Stomach (tissue), 19 donors: Measurements from ENCODE around the gene RAB3C. TPM values are rescaled to one million over a fixed set of nuclear protein-coding genes. Genes with fewer than 3 reads are reported as not detected.
"Not testable (repeated sequence)": the region's sequence is repeated elsewhere in the genome, so short reads cannot be mapped to it uniquely, and the experiment has no call there.

ENCODE experiments used
- DNase-seq, 2 donors: peaks; one replicate each; pipeline versions ENCODE4 v3.0.0 to v3.0.0-alpha.2; 2013 to 2019
- H3K27ac ChIP-seq, 5 donors: fragments of 200-600 bp in 4 of 5; sonication (generic) in 4 of 5; one replicate each; pipeline ENCODE4 v1.5.1; 2013 to 2019; ENCODE audit warnings: mild to moderate bottlenecking in 1 of 5, moderate library complexity in 1 of 5
- H3K27me3 ChIP-seq, 3 donors: fragments of 200-600 bp; sonication (generic); one replicate each; pipeline ENCODE4 v1.5.1; 2017 to 2019; ENCODE audit warnings: mixed run types in 1 of 3
- H3K36me3 ChIP-seq, 4 donors: fragments of 200-600 bp; sonication (generic); 1 replicate in 3 of 4; 2 replicates in 1 of 4; pipeline ENCODE4 v1.5.1; 2016 to 2019
- H3K4me1 ChIP-seq, 4 donors: fragments of 200-600 bp; sonication (generic); one replicate each; pipeline ENCODE4 v1.5.1; 2016 to 2019
- H3K4me3 ChIP-seq, 4 donors: fragments of 200-600 bp; sonication (generic) in 3 of 4; one replicate each; pipeline ENCODE4 v1.5.1; 2016 to 2019; ENCODE audit warnings: mild to moderate bottlenecking in 1 of 4
- H3K9me3 ChIP-seq, 4 donors: fragments of 200-600 bp; sonication (generic); one replicate each; pipeline ENCODE4 v1.5.1; 2016 to 2019
- CTCF ChIP-seq, 7 experiments: fragments of 450-650 bp in 4 of 7; fragments of 200-600 bp in 3 of 7; sonication (generic) in 3 of 7; IDR thresholded peaks; one replicate each; pipeline ENCODE4 v1.5.1; 2016 to 2019; ENCODE audit warnings: antibody characterized with exemption in 7 of 7, control low read depth in 2 of 7, mild to moderate bottlenecking in 1 of 7
- EP300 ChIP-seq: sonication (generic); formaldehyde crosslinking; IDR thresholded peaks from one replicate; pipeline ENCODE4 v1.6.1; 2017; ENCODE audit warnings: antibody characterized with exemption
- POLR2A ChIP-seq, 4 donors: fragments of 450-650 bp; IDR thresholded peaks; one replicate each; pipeline ENCODE4 v1.6.1; 2016; ENCODE audit warnings: antibody characterized with exemption in 4 of 4, control low read depth in 2 of 4, mild to moderate bottlenecking in 1 of 4, moderate library complexity in 1 of 4
- POLR2AphosphoS5 ChIP-seq, 3 donors: sonication (generic); formaldehyde crosslinking; IDR thresholded peaks; one replicate each; pipeline ENCODE4 v1.6.1; 2016; ENCODE audit warnings: antibody characterized with exemption in 3 of 3
- WGBS, 5 donors: extraction: QIAGEN DNeasy Blood & Tissue Kit in 3 of 5; methylation state at CpG; one replicate each; pipeline versions ENCODE4 v1.1.5 to v1.1.7; 2013 to 2018; 5-methylcytosine and 5-hydroxymethylcytosine counted together
- intact Hi-C: fragments of 100-400 bp; cut with DNase I; formaldehyde crosslinking; loops from one replicate; pipeline ENCODE4 v1.15.1; 2023; ENCODE audit warnings: low total_unique reads
- long read RNA-seq, 10 donors: transcript quantifications; one replicate each; lab custom pipeline, GENCODE V29; 2026
- polyA plus RNA-seq, 3 donors: library from polyadenylated mRNA; stranded (reverse); fragments of 200-250 nt; gene quantifications; one replicate each; pipeline ENCODE4 v1.2.3, GENCODE V29; 2013
- total RNA-seq, 5 donors: library from RNA; depleted of rRNA; stranded (reverse); fragments of >200 nt; gene quantifications; one replicate each; pipeline versions ENCODE4 v1.1.0 to v1.2.3, GENCODE V29; 2014 to 2016
- donor health status: healthy with polysubstance abuse.
- donor health status: Bipolar disorder and iron deficiency.
- donor health status: healthy.

The RAB3C gene
- total RNA-seq (1 to 10 TPM in 2 of 5 donors, not detected in 3; 2.2 to 7.9 TPM), polyA plus RNA-seq (1 to 10 TPM in 2 of 3 donors, under 1 TPM in 1; 0.31 to 3.2 (median 1.1) TPM)
- long read RNA-seq, donor 1, result 0 reads
- long read RNA-seq, donor 2, full-length matches to known transcripts, result 2 of 2 reads
- long read RNA-seq, donor 2, partial matches to known transcripts, result 0 of 2 reads
- long read RNA-seq, donor 2, other reads (novel, unspliced or antisense), result 0 of 2 reads
- long read RNA-seq, donor 3, result 0 reads
- long read RNA-seq, donor 4, partial matches to known transcripts, result 0 of 1 reads
- long read RNA-seq, donor 4, other reads (novel, unspliced or antisense), result 0 of 1 reads
- long read RNA-seq, donor 5, full-length matches to known transcripts, result 1 of 1 reads
- long read RNA-seq, donor 5, partial matches to known transcripts, result 0 of 1 reads
- long read RNA-seq, donor 5, other reads (novel, unspliced or antisense), result 0 of 1 reads
- long read RNA-seq, donor 6, full-length matches to known transcripts, result 4 of 15 reads
- long read RNA-seq, donor 6, partial matches to known transcripts, result 0 of 15 reads
- long read RNA-seq, donor 6, other reads (novel, unspliced or antisense), result 11 of 15 reads
- long read RNA-seq, donor 7, full-length matches to known transcripts, result 6 of 6 reads
- long read RNA-seq, donor 7, partial matches to known transcripts, result 0 of 6 reads
- long read RNA-seq, donor 7, other reads (novel, unspliced or antisense), result 0 of 6 reads
- long read RNA-seq, donor 8, partial matches to known transcripts, result 0 of 2 reads
- long read RNA-seq, donor 8, other reads (novel, unspliced or antisense), result 0 of 2 reads
- long read RNA-seq, donor 9, full-length matches to known transcripts, result 1 of 1 reads
- long read RNA-seq, donor 9, partial matches to known transcripts, result 0 of 1 reads
- long read RNA-seq, donor 9, other reads (novel, unspliced or antisense), result 0 of 1 reads
- long read RNA-seq, donor 10, result 0 reads

GRCh38 chr5:58582803-58583491, at the start of gene RAB3C:
Gene RAB3C (plus strand): TSS chr5:58583075. CDS start chr5:58583209, 134 bp downstream.
- 1 to 2% (median 1%) methylated on average over 29 to 43 of the region's 43 CpGs for WGBS, 5 donors
- Histone ChIP-seq H3K4me3 (peak within 1 kb of the TSS; percentile 46 to 69 (median 58)), H3K4me1 (peaks cover 4 to 21% (median 18%) of the 10 kb centered on the region in 4 donors), H3K27ac (peak within 1 kb of the TSS in 3 of 5 donors; percentile 21 to 41 (median 32)), H3K27me3 (peaks cover 0 to 51% (median 17%) of the 10 kb centered on the region in 3 donors), H3K36me3 (no peaks in the 10 kb centered on the region), H3K9me3 (no peaks in the 10 kb centered on the region)
- DNase-seq, result peak; percentile 92 to 98
- TF ChIP-seq CTCF (IDR thresholded peaks at IDR 0.05), result peak in 1 of 7 experiments; percentile 26
- no peak for TF ChIP-seq EP300
- no peak for TF ChIP-seq POLR2A (IDR thresholded peaks at IDR 0.05)
- peak in 2 of 3 donors; percentile 5 to 77 for TF ChIP-seq POLR2AphosphoS5 (IDR thresholded peaks at IDR 0.05)
- intact Hi-C loops, result no loop called here

- DNase-seq, intact Hi-C loops: not testable (repeated sequence)
- 87 to 96% (median 92%) methylated on average over 9 of the region's 9 CpGs for WGBS, 5 donors
Measured at GRCh38 chr5:58541935-58542334, 40.9 kb upstream of the RAB3C start.

GRCh38 chr5:58542709-58543108, 40.2 kb upstream of the RAB3C start:
- DNase-seq, result no peak
- TF ChIP-seq POLR2A (IDR thresholded peaks at IDR 0.05) (no peak), POLR2AphosphoS5 (IDR thresholded peaks at IDR 0.05) (no peak)
- 76 to 100% (median 89%) methylated on average over 1 of the region's 1 CpG for WGBS, 5 donors
- Histone ChIP-seq H3K27me3 (no peaks in the 10 kb centered on the region), H3K36me3 (no peaks in the 10 kb centered on the region), H3K4me3 (no peak overlapping the region), H3K4me1 (no peaks in the 10 kb centered on the region), H3K9me3 (peaks cover 0 to 7% (median 2%) of the 10 kb centered on the region in 4 donors), H3K27ac (no peak overlapping the region)
- intact Hi-C loops, result no loop called here

More at GRCh38 chr5:58541935-58542334, 40.9 kb upstream of the RAB3C start:
- not testable (repeated sequence) for H3K36me3 ChIP-seq, H3K9me3 ChIP-seq, H3K27ac ChIP-seq, H3K27me3 ChIP-seq, H3K4me3 ChIP-seq, H3K4me1 ChIP-seq

- Histone ChIP-seq H3K4me3 (no peak overlapping the region), H3K27me3 (no peaks in the 10 kb centered on the region), H3K4me1 (no peaks in the 10 kb centered on the region), H3K36me3 (no peaks in the 10 kb centered on the region), H3K9me3 (peaks cover 0 to 7% (median 2%) of the 10 kb centered on the region in 4 donors), H3K27ac (peak overlapping the region in 1 of 5 donors; percentile 40)
- intact Hi-C loops, result no loop called here
- no peak for DNase-seq
- WGBS, 5 donors, result 76 to 98% (median 94%) methylated on average over 2 of the region's 2 CpGs
- TF ChIP-seq EP300 (no peak), POLR2AphosphoS5 (IDR thresholded peaks at IDR 0.05) (no peak), POLR2A (IDR thresholded peaks at IDR 0.05) (no peak), CTCF (IDR thresholded peaks at IDR 0.05) (no peak)
Measured at GRCh38 chr5:58543723-58544122, 39.2 kb upstream of the RAB3C start.

- no peak overlapping the region for H3K4me3 ChIP-seq
- no peak for TF ChIP-seq EP300
- no peaks in the 10 kb centered on the region for H3K36me3 ChIP-seq
- intact Hi-C loops, result no loop called here
- WGBS, 5 donors, result 41 to 53% (median 47%) methylated on average over 1 of the region's 1 CpG
- H3K27ac ChIP-seq, result peak overlapping the region in 1 of 5 donors; percentile 40
- H3K4me1 ChIP-seq, result no peaks in the 10 kb centered on the region
- DNase-seq, result no peak
- H3K27me3 ChIP-seq, result no peaks in the 10 kb centered on the region
- peaks cover 0 to 7% (median 2%) of the 10 kb centered on the region in 4 donors for H3K9me3 ChIP-seq
Measured at GRCh38 chr5:58544195-58544594, 38.7 kb upstream of the RAB3C start.
